ENCODE results near the gene FHIP1B. TPM values are rescaled to one million over a fixed set of nuclear protein-coding genes. Genes with fewer than 3 reads are reported as not detected.

The FHIP1B gene
- total RNA-seq, 1 donor from 2014 or later, result 12.0 TPM

GRCh38 chr11:6237761-6238302 is 3.4 kb upstream of the FHIP1B start:
- TF ChIP-seq CTCF (IDR thresholded peaks at IDR 0.05), result no peak
- TF ChIP-seq EZH2 (IDR thresholded peaks at IDR 0.05), result no peak
- no peak for TF ChIP-seq EZH2phosphoT487 (IDR thresholded peaks at IDR 0.05)
- Histone ChIP-seq H3K4me3 (no peak overlapping the region), H3F3A (ENCODE audit: low read depth) (peaks cover 12% of the 10 kb centered on the region), H3K4me2 (no peak overlapping the region), H3K36me3 (no peaks in the 10 kb centered on the region), H3K79me2 (ENCODE audit: low read depth) (peaks cover 16% of the 10 kb centered on the region), H3K27me3 (no peaks in the 10 kb centered on the region), H3K9me3 (ENCODE audit: low read depth) (no peaks in the 10 kb centered on the region), H3K4me1 (peaks cover 8% of the 10 kb centered on the region), H3K9ac (no peak overlapping the region), H4K20me1 (ENCODE audit: low read depth) (peaks cover 4% of the 10 kb centered on the region), H3K27ac (no peak overlapping the region), H2AFZ (replicated peaks) (no peak overlapping the region)
- no peak overlapping the region for H3K4me3 Mint-ChIP-seq
- H3K9me3 Mint-ChIP-seq, result peaks cover 6% of the 10 kb centered on the region
- no peak for DNase-seq (ENCODE audit: low spot score)
- peaks cover 13% of the 10 kb centered on the region for H3K4me1 Mint-ChIP-seq
- H3K36me3 Mint-ChIP-seq, result no peaks in the 10 kb centered on the region
- no peak overlapping the region for H3K27ac Mint-ChIP-seq
- peaks cover 9% of the 10 kb centered on the region for H3K27me3 Mint-ChIP-seq (ENCODE audit: insufficient read depth, low read depth)

GRCh38 chr11:6237266-6237665 is 2.8 kb upstream of the FHIP1B start:
- Histone ChIP-seq H3K9ac (no peak overlapping the region), H3K27me3 (no peaks in the 10 kb centered on the region), H4K20me1 (ENCODE audit: low read depth) (peaks cover 4% of the 10 kb centered on the region), H3K4me3 (no peak overlapping the region), H3F3A (ENCODE audit: low read depth) (peaks cover 12% of the 10 kb centered on the region), H3K4me1 (peaks cover 8% of the 10 kb centered on the region), H3K36me3 (no peaks in the 10 kb centered on the region), H3K4me2 (no peak overlapping the region), H3K27ac (no peak overlapping the region), H2AFZ (replicated peaks) (no peak overlapping the region), H3K9me3 (ENCODE audit: low read depth) (no peaks in the 10 kb centered on the region), H3K79me2 (ENCODE audit: low read depth) (peaks cover 21% of the 10 kb centered on the region)
- no peaks in the 10 kb centered on the region for H3K36me3 Mint-ChIP-seq
- H3K4me3 Mint-ChIP-seq, result no peak overlapping the region
- H3K27ac Mint-ChIP-seq, result no peak overlapping the region
- TF ChIP-seq EZH2 (IDR thresholded peaks at IDR 0.05), result no peak
- no peak for TF ChIP-seq EZH2phosphoT487 (IDR thresholded peaks at IDR 0.05)
- TF ChIP-seq CTCF (IDR thresholded peaks at IDR 0.05), result no peak
- no peak for DNase-seq (ENCODE audit: low spot score)
- H3K4me1 Mint-ChIP-seq, result peaks cover 13% of the 10 kb centered on the region
- H3K27me3 Mint-ChIP-seq (ENCODE audit: insufficient read depth, low read depth), result peaks cover 9% of the 10 kb centered on the region
- H3K9me3 Mint-ChIP-seq, result peaks cover 6% of the 10 kb centered on the region

- Histone ChIP-seq H3K79me2 (ENCODE audit: low read depth) (peaks cover 53% of the 10 kb centered on the region), H3K27me3 (no peaks in the 10 kb centered on the region), H3K4me2 (peak overlapping the region; percentile 95), H3K4me3 (peak overlapping the region; percentile 97), H3K36me3 (no peaks in the 10 kb centered on the region), H3K27ac (no peak overlapping the region), H3K9me3 (ENCODE audit: low read depth) (no peaks in the 10 kb centered on the region), H2AFZ (replicated peaks) (peak overlapping the region; percentile 69), H3F3A (ENCODE audit: low read depth) (peaks cover 12% of the 10 kb centered on the region), H3K9ac (peak overlapping the region; percentile 67), H3K4me1 (peaks cover 8% of the 10 kb centered on the region), H4K20me1 (ENCODE audit: low read depth) (peaks cover 27% of the 10 kb centered on the region)
- H3K9me3 Mint-ChIP-seq, result no peaks in the 10 kb centered on the region
- H3K4me1 Mint-ChIP-seq, result peaks cover 13% of the 10 kb centered on the region
- TF ChIP-seq EZH2phosphoT487 (IDR thresholded peaks at IDR 0.05) (no peak), EZH2 (IDR thresholded peaks at IDR 0.05) (no peak), CTCF (IDR thresholded peaks at IDR 0.05) (no peak)
- no peaks in the 10 kb centered on the region for H3K36me3 Mint-ChIP-seq
- H3K27ac Mint-ChIP-seq, result peak overlapping the region; percentile 43
- peak overlapping the region; percentile 99 for H3K4me3 Mint-ChIP-seq
- DNase-seq (ENCODE audit: low spot score), result peak; percentile 39
- peaks cover 4% of the 10 kb centered on the region for H3K27me3 Mint-ChIP-seq (ENCODE audit: insufficient read depth, low read depth)
Measured at GRCh38 chr11:6233984-6234386, 451 bp downstream of the FHIP1B start.
